HCT116 (cell line): ENCODE measurements around the gene TBX5. TPM values are rescaled to one million over a fixed set of nuclear protein-coding genes. Genes with fewer than 3 reads are reported as not detected.

Source experiments
- ATAC-seq: fragments of 200-7000 bp; cut with Tn5 transposase; 2 replicates; pipeline ENCODE4 v1.9.1; 2020; ENCODE audit warnings: mild to moderate bottlenecking, moderate library complexity
- BruUV-seq: library from RNA; stranded (reverse); fragments of 400-500 nt; replicated peaks from 2 replicates; lab custom pipeline; 2021; lab: Mats Ljungman, UMichigan
- CTCF ChIA-PET: fragments of 300-600 bp; sonication (Branson Sonifier 250); formaldehyde crosslinking; loops from one replicate; lab custom pipeline; 2021; ENCODE audit warnings: antibody characterized with exemption; lab: Charles Lee
- POLR2A ChIA-PET: fragments of 300-600, 350-600 bp; sonication (Branson Sonifier 250); formaldehyde crosslinking; loops from one replicate; lab custom pipeline; 2021; ENCODE audit warnings: antibody characterized with exemption; lab: Charles Lee
- RAD21 ChIA-PET, 2 experiments: fragments of 300-600 bp; sonication (Branson Sonifier 250); formaldehyde crosslinking; loops; one replicate each; lab custom pipeline; 2023; ENCODE audit warnings: low total read pairs in 2 of 2; ENCODE audit not compliant: uncharacterized antibody in 2 of 2, unreplicated experiment in 2 of 2, low non-redundant PET in 1 of 2; lab: Charles Lee
- DNase-seq: peaks from one replicate; pipeline ENCODE4 v3.0.0-alpha.2; 2010; ENCODE audit warnings: low read depth, low spot score
- H2AFZ ChIP-seq: fragments of 200-600 bp; shearing (Covaris generic), sonication (generic); 2 replicates; pipeline ENCODE4 v1.6.1; 2017; ENCODE audit warnings: low read depth, mixed run types, mixed read lengths, antibody characterized with exemption, low read length; ENCODE audit not compliant: poor library complexity, severe bottlenecking
- H3K27ac ChIP-seq: 2 replicates; pipeline ENCODE4 v1.5.1; 2012; ENCODE audit warnings: low read depth, low read length
- H3K27me3 ChIP-seq: fragments of 200-600 bp; sonication (generic); 2 replicates; pipeline ENCODE4 v1.6.1; 2016; ENCODE audit warnings: mixed run types, low read length, mixed read lengths; ENCODE audit not compliant: insufficient read depth
- H3K36me3 ChIP-seq, 2 experiments: fragments of 200-500 bp in 1 of 2; fragments of 200-600 bp in 1 of 2; sonication (Bioruptor generic) in 1 of 2; sonication (generic) in 1 of 2; 2 replicates each; pipeline versions ENCODE4 v1.5.1 to v1.6.1; 2014 to 2016; ENCODE audit warnings: low read length in 2 of 2, inconsistent platforms in 1 of 2, mixed read lengths in 1 of 2, mixed run types in 1 of 2; ENCODE audit not compliant: insufficient read depth in 2 of 2, control insufficient read depth in 1 of 2
- H3K4me1 ChIP-seq, 2 experiments: fragments of 200-600 bp in 1 of 2; sonication (generic) in 1 of 2; 2 replicates each; pipeline versions ENCODE4 v1.5.1 to v1.6.1; 2012 to 2017; ENCODE audit warnings: low read length in 2 of 2, inconsistent platforms in 1 of 2, mild to moderate bottlenecking in 1 of 2, mixed read lengths in 1 of 2, mixed run types in 1 of 2, moderate library complexity in 1 of 2; ENCODE audit not compliant: insufficient read depth in 2 of 2, control insufficient read depth in 1 of 2
- H3K4me2 ChIP-seq: fragments of 200-600 bp; sonication (generic); 2 replicates; pipeline ENCODE4 v1.6.1; 2017; ENCODE audit warnings: mixed run types, low read length, mixed read lengths
- H3K4me3 ChIP-seq, 2 experiments: fragments of 200-600 bp in 1 of 2; sonication (generic) in 1 of 2; replicated peaks in 1 of 2; 2 replicates each; pipeline ENCODE4 v1.5.1; 2011 to 2016; ENCODE audit warnings: low read length in 2 of 2, control low read depth in 1 of 2, low read depth in 1 of 2, mild to moderate bottlenecking in 1 of 2, mixed read lengths in 1 of 2, mixed run types in 1 of 2
- H3K79me2 ChIP-seq: fragments of 200-600 bp; sonication (generic); 2 replicates; pipeline ENCODE4 v1.6.1; 2017; ENCODE audit warnings: mild to moderate bottlenecking, mixed run types, low read length, moderate library complexity, mixed read lengths; ENCODE audit not compliant: insufficient read depth
- H3K9ac ChIP-seq: fragments of 200-600 bp; sonication (generic); 2 replicates; pipeline ENCODE4 v1.6.1; 2016; ENCODE audit warnings: low read length, mixed read lengths
- H3K9me2 ChIP-seq: fragments of 200-600 bp; sonication (generic), shearing (Covaris generic); 2 replicates; pipeline ENCODE4 v1.6.1; 2017; ENCODE audit warnings: mixed run types, mild to moderate bottlenecking, moderate library complexity; ENCODE audit not compliant: insufficient read depth
- H3K9me3 ChIP-seq, 2 experiments: fragments of 200-500 bp in 1 of 2; fragments of 200-600 bp in 1 of 2; sonication (Bioruptor generic) in 1 of 2; sonication (generic) in 1 of 2; 2 replicates each; pipeline ENCODE4 v1.6.1; 2014 to 2017; ENCODE audit warnings: low read length in 2 of 2, mixed read lengths in 2 of 2, inconsistent platforms in 1 of 2, low read depth in 1 of 2, mild to moderate bottlenecking in 1 of 2, mixed run types in 1 of 2, moderate library complexity in 1 of 2; ENCODE audit not compliant: control insufficient read depth in 1 of 2, insufficient read depth in 1 of 2
- H4K20me1 ChIP-seq: fragments of 200-600 bp; sonication (generic), shearing (Covaris generic); 2 replicates; pipeline ENCODE4 v1.6.1; 2017; ENCODE audit warnings: mixed run types, mild to moderate bottlenecking, moderate library complexity; ENCODE audit not compliant: insufficient read depth
- CBX3 ChIP-seq: IDR thresholded peaks from 2 replicates; pipeline ENCODE4 v1.6.1; 2012; ENCODE audit warnings: low read depth
- CEBPB ChIP-seq: IDR thresholded peaks from 2 replicates; pipeline ENCODE4 v1.6.1; 2012; ENCODE audit warnings: low read depth
- ELF1 ChIP-seq: IDR thresholded peaks from 2 replicates; pipeline ENCODE4 v1.6.1; 2012; ENCODE audit warnings: low read depth, borderline replicate concordance
- JUND ChIP-seq: IDR thresholded peaks from 2 replicates; pipeline ENCODE4 v1.6.1; 2012
- POLR2A ChIP-seq: IDR thresholded peaks from 2 replicates; pipeline ENCODE4 v1.7.0; 2011; ENCODE audit warnings: borderline replicate concordance; ENCODE audit not compliant: insufficient read depth, insufficient read length; ENCODE audit errors: extremely low read depth
- RAD21 ChIP-seq: IDR thresholded peaks from 2 replicates; pipeline ENCODE4 v1.6.1; 2012; ENCODE audit warnings: low read depth, mild to moderate bottlenecking
- SP1 ChIP-seq: IDR thresholded peaks from 2 replicates; pipeline ENCODE4 v1.6.1; 2012; ENCODE audit warnings: low read depth
- SRF ChIP-seq: IDR thresholded peaks from 2 replicates; pipeline ENCODE4 v1.6.1; 2012; ENCODE audit warnings: low read depth
- YY1 ChIP-seq: IDR thresholded peaks from 2 replicates; pipeline ENCODE4 v1.6.1; 2011; ENCODE audit warnings: low read length, low read depth, moderate library complexity, mild to moderate bottlenecking; ENCODE audit not compliant: insufficient replicate concordance; ENCODE audit errors: extremely low read depth
- ZFX ChIP-seq: fragments of 450-650 bp; IDR thresholded peaks from 2 replicates; pipeline ENCODE4 v1.6.1; 2017
- ZNF274 ChIP-seq: fragments of 200-500 bp; sonication (Bioruptor generic); IDR thresholded peaks from 2 replicates; pipeline ENCODE4 v1.6.1; 2014; ENCODE audit warnings: mild to moderate bottlenecking, low read depth, low read length, inconsistent platforms
- intact Hi-C: fragments of 100-400 bp; cut with micrococcal nuclease; formaldehyde crosslinking; loops from 2 replicates; pipeline ENCODE4 v1.10.0; 2022
- total RNA-seq: library from RNA; stranded (reverse); gene quantifications from one replicate; pipeline ENCODE4 v1.2.1, GENCODE V29; 2021; ENCODE audit not compliant: unreplicated experiment
- TF ChIP-seq, protein P1 (sequence below): IDR thresholded peaks from 2 replicates; pipeline ENCODE4 v1.6.1; 2011; ENCODE audit warnings: mild to moderate bottlenecking, low read length, moderate library complexity; ENCODE audit not compliant: insufficient replicate concordance; ENCODE audit errors: extremely low read depth
- TF ChIP-seq, protein P2 (sequence below): IDR thresholded peaks from 2 replicates; pipeline ENCODE4 v1.6.1; 2012

The TBX5 gene
- total RNA-seq, 1 experiment from 2014 or later = 0.10 TPM

DNA sequence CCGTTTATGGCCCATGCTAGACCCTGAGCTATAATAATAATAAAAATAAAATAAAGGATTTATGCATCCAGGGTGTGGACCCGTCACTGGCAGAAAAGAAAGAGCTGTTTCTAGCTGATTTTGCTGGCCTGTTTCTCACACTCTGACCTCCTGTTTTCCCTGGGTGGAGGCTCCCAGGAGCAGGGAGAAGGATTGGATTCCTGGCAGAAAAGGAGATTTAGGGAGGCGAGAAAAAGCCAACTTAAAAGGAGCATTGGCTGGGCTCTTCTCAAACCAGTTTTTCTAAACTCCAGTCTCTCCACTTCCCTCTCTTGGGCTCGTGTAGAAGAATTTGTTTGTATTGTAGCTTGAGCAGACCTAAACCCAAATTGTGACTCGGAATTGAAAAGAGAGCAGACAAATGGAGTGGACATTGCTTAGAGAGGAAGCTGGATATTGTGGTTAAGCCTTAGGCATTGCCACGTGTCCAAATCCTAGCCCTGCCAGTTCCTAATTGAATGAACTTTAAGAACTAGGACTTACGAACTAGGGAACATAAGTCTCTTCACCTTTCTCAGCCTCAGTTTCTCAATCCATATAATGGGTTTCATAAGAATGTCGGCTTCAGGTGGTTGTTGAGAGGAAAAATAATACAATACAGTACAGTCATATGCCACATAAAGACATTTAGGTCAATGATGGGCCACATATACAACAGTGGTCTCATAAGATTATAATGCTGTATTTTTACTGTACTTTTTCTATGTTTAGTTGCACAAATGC, 14.4 kb upstream of the TBX5 start:
- Histone ChIP-seq H3K27me3 (peaks cover 55% of the 10 kb centered on the region), H3K9me3 (no peaks in the 10 kb centered on the region), H3K36me3 (no peaks in the 10 kb centered on the region), H3K4me1 (no peaks in the 10 kb centered on the region), H3K79me2 (no peaks in the 10 kb centered on the region), H3K4me2 (no peak overlapping the region), H2AFZ (no peak overlapping the region), H3K4me3 (no peak overlapping the region), H3K27ac (no peak overlapping the region), H3K9me2 (no peaks in the 10 kb centered on the region), H4K20me1 (no peaks in the 10 kb centered on the region), H3K9ac (no peak overlapping the region)
- DNase-seq (no peak), ATAC-seq (no peak)
- TF ChIP-seq, protein P1, sequence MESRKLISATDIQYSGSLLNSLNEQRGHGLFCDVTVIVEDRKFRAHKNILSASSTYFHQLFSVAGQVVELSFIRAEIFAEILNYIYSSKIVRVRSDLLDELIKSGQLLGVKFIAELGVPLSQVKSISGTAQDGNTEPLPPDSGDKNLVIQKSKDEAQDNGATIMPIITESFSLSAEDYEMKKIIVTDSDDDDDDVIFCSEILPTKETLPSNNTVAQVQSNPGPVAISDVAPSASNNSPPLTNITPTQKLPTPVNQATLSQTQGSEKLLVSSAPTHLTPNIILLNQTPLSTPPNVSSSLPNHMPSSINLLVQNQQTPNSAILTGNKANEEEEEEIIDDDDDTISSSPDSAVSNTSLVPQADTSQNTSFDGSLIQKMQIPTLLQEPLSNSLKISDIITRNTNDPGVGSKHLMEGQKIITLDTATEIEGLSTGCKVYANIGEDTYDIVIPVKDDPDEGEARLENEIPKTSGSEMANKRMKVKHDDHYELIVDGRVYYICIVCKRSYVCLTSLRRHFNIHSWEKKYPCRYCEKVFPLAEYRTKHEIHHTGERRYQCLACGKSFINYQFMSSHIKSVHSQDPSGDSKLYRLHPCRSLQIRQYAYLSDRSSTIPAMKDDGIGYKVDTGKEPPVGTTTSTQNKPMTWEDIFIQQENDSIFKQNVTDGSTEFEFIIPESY = no peak
- TF ChIP-seq ZNF274 (no peak), POLR2A (no peak), JUND (no peak), SP1 (no peak), YY1 (no peak), CEBPB (no peak), ZFX (no peak), SRF (no peak), RAD21 (no peak), ELF1 (no peak), CBX3 (no peak)
- TF ChIP-seq, protein P2, sequence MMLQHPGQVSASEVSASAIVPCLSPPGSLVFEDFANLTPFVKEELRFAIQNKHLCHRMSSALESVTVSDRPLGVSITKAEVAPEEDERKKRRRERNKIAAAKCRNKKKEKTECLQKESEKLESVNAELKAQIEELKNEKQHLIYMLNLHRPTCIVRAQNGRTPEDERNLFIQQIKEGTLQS = no peak
- ChIA-PET CTCF (no interaction called here), POLR2A (no interaction called here), RAD21 (no interaction called here)
- BruUV-seq = no TSS peak
- intact Hi-C loops = no loop called here
